ENCODE data around the gene HOXA6.
A peak's percentile ranks its signal among the peaks of the same experiment; 100 is the strongest.

Gene HOXA6

DNA sequence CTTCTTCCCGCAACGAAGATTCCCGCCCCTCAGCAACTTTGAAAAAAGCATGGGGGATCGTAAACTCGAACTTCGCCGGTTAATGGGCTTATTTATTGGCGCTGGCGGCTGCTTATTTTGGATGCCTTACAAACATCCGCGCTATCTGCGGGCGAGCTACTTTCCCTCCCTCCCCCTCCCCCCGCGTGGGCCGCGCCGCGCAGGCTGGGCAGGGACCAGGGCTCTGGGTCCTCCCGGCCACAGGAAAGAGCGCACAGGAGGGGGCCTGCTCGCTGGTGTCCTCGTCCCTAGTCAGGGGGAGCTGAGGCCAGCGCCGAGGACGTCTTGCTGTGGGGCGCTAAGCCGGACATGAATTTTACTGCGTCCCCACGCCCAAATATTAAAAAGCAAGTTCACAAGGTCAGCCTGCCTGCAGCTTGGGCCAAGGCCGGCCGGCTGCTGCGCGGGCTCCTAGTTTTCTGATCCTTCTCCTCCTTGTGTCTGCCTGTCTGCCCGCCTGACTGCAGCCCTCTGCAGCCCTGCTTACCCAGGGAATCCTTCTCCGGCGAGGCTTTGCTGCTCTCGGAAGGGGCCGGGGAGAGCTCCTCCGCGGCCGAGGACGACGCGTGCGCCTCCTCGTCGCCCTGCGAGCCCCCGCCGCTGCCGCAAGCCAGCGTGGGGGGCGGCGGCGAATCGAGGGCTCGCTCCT is 25.4 kb upstream of the HOXA6 start:
- DNase-seq (ENCODE audit: low spot score): peak; percentile 69

DNA sequence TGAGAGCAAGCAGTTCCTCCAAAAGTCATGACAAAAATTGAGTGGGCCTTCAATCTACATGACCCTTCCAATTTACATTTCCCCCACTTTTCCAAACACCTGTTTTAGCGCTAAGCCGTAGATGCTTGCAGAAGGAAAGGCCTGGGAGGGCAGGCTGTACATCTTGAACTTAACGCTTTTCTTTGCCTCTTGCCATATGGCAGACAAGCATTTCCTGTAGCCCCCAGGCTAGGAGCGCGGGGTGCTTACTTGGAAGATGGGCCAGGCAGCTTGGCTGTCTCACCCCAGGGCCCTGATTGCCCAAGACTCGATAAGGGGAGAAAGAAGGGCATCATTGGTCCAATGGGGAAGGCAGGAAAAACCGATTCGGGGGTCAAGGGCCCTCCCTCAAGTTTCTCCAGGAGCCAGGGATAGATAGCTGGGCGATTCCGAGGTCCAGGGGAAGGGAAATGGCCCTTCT is 24.8 kb upstream of the HOXA6 start:
- DNase-seq (ENCODE audit: low spot score): peak; percentile 70

DNA sequence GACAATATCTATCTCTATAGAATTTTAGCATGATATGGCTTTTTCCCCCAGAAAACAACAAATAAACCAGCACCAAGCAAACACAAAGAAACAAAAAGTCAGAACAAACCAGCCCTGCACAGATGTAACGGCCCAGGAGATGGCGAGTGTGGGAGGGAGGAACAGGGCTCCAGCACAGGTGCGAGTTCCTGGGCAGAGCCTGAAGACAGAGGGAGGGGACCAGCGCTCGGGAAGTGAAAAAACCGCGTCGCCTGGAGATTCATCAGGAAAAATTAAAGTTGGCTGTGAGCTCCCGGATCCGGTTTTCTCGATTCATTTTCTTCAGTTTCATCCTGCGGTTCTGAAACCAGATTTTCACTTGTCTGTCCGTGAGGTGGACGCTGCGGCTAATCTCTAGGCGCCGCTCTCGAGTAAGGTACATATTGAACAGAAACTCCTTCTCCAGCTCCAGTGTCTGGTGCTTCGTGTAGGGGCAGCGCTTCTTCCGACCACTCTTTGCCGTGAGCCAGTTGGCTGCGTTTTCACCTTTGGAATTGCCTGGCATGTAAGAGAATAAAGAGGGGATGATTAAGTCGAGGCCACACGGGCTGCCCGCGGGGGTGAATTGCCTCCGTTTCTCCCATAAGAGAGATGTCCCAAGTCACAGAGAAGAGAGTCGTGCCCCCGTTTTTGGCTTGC is 24.2 kb upstream of the HOXA6 start:
- DNase-seq (ENCODE audit: low spot score): peak; percentile 69

DNA sequence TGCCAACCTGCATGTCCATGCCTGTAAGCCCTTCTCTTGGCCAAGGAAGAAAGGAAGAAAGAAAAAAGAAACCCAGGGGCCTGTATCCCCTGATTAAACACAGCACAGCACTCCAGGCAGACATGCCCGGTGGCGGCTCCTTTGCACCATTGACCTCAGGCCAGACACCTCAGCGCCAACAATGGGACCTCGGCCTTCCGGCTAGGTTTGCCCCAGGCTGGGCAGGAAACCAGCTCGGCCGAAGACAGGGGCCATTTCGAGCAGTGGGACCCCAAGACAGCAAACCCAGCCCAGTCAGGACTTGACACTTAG is 23.7 kb upstream of the HOXA6 start:
- peak; percentile 71 for DNase-seq (ENCODE audit: low spot score)

DNA sequence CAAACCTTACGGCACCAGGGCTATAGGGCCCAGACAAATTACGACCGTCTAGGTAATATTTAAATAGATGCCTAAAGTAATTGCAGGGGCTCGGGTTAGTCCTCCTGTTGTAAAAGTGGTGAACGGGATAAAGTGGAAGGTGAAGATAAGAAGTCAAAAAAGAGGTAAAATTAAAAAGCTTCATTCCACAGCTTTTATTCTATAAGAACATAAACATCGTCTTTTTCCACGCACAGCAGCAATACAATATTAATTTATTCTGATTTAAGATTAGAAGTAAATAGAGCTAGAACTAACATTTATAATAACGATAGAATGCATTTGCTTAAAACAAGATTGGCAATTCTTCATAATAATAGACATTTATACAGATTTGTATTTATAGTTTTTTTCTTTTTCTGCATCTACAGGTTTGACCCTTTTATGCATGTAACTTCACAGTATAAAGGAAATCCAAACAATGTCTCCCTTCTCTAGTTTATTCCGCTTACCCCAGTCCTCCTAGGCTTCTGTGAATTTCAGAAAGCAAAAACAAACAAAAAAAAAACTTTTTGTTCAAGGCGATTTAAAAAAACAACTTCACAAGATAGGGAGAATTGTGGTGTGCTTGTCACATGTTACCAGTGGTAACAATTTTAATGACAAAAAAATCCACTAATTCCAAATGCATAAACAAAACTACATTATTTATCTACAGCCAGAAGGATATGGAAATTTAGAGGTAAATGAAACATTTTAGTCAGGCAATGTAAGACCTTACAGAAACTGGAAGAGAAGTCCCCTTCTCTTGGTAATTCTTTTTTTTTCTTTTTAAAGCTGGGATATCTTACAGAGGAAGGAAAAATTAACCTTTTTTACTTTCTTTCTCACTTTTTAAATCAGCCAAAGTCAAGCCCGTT is 23.1 kb upstream of the HOXA6 start:
- peak; percentile 42 for DNase-seq (ENCODE audit: low spot score)

DNA sequence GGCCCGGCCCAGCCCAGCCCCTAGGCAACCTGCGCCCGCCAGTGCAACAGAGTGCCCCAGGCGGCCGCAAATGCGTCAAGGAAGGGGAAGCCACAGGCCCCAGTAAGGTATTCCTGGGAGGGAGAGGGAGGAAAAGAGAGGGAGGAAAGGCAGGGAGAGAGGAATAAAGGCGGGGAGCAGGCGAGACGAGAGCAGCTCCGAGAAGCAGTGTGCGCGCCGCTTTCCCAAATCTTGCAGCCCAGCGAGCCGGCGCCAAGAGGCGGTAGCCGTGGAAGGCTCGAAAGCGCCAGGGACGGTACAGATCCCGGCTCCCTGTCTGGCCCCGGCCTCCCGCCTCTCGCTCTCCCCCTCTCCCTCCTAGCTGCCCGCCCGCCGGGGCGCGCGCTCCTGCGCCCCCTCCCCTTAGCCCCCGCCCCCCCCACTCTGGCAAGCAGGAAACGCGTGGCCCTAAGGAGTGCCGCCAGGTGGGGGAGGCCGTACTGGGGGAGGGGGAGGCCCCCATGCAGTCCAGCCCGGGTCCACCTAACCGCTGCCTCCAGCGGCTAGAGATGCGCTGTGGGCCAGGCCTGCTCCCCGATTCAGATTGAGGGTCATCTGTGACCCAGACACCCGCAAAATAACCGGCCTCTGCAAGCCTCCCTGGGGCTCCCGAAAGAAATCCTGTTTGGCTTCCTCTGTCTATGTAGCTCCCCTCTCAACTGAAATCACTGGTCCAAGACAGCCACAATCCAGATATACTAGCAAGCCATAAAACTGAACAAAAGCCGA is 22.3 kb upstream of the HOXA6 start:
- DNase-seq (ENCODE audit: low spot score): peak; percentile 74

DNA sequence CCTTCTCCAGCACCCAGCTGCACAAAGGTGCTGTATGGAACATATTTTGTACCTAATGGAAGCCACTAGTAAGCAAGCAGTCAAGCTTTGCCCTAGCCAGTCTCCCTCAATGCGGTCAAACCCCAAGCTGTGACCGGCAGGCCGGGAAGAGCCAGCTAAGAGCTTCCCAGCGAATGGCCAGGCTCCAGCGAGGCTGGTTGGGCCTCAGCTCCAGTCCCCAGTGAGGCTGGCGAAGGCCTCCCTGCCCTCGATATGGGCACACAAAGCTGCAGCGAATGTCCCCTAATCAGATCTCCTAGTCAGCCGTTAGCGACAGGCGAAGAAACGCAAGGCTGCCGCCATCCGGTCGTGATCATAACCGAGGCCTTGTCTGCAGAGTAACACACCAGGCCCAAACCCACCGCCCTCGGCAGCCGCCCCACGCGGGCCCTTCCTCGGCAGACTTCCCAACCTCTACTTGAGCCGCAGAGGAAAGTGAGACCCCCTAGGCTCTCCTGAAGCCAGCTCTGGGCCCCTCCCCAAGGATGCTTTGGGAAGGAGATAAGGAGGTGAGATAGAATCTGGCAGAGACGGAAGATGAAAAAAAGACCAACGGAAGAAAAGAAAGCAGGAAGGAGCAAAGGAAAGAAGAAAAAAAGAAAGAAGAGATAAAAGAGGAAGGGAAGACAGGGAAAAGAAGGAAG is 20.8 kb upstream of the HOXA6 start:
- peak; percentile 76 for DNase-seq (ENCODE audit: low spot score)

DNA sequence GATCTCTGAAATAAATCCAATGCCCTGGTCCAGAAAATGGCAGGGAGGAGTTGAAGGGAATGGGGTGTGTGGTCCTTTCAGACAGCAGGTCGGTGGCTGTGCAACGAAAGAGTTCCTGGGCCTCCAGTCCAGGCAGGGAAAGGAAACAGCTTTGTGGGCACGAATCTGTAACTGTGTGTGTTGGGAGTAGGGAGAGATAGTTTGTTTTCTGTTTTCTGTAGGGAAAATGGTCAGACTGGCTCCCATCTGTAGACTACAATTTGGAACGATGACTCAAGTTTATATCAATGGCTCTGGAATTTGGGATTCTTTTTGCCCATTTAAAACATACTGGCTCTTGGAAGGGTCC is 20.3 kb upstream of the HOXA6 start:
- DNase-seq (ENCODE audit: low spot score): peak; percentile 72

DNA sequence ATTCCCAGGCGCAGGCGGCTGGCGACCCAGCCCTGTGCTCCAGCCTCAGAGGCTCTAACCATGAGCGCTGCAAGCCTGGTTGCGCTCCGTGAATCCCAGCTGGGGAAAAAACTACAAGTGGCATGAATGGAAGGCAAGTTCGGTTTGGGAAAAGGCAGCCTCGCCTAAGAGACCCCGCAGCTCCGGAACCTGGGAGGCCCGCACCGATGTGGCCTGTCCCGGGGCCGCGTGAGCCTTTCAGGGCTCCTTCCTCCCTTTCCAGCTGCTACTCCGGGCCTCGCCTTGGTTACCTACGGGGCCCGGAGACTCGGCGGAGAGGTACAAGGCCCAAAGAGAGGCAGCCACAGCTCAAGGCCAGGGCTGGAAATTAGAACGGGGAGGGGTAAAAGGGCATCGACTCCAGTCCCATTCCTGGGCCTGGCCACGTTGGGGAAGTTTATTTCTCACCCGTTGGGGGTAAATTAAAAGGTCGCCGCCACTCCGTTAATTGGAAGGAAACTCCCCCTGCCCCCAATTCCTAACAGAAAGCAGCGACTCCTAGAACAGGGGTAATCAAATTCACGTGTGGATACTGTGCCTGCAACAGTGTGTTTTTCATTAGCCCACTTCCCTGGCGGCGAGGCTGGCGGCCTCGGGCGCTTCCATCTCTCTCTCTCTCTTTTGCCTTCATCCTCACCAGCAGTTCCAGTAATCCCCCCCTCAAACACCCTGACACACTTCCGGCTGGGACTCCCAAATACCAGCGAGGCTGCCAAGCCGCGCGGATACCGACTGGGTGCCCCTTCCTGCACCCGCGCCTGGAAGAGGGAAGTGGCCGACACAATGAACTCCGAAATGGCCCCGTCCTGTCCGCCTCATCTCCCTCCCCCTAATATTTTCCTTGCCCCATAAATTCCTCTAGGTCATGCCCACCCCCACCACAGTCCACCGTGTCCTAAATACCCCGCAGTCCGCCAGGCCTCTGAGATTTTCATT is 19.2 kb upstream of the HOXA6 start:
- DNase-seq (ENCODE audit: low spot score): peak; percentile 89

DNA sequence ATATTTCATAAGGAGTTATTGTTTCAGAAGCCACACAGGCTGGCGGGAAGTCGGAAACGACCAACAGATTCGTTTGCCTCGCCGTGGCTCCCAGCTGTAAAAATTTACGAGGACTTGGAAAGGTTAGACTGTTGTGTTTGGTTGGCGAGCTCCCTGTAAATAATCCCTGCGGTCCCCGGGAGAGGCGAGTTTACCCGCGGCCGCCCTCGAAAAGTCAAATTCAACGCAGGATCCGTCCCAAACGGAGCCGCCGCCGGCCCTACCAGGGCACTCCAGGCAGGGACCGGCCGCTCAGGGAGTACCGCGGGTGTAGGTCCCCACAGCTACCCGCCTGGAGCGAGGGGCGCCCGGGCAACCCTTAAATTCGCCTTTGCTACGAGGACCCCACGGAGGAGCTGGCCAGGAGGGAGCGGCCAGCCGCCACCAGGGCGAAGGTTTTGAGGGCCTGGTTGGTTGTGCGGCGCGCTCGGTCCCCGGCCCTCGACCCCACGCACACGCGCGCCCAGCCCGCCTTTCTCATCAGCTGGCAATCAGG is 18.5 kb upstream of the HOXA6 start:
- DNase-seq (ENCODE audit: low spot score): peak; percentile 34

DNA sequence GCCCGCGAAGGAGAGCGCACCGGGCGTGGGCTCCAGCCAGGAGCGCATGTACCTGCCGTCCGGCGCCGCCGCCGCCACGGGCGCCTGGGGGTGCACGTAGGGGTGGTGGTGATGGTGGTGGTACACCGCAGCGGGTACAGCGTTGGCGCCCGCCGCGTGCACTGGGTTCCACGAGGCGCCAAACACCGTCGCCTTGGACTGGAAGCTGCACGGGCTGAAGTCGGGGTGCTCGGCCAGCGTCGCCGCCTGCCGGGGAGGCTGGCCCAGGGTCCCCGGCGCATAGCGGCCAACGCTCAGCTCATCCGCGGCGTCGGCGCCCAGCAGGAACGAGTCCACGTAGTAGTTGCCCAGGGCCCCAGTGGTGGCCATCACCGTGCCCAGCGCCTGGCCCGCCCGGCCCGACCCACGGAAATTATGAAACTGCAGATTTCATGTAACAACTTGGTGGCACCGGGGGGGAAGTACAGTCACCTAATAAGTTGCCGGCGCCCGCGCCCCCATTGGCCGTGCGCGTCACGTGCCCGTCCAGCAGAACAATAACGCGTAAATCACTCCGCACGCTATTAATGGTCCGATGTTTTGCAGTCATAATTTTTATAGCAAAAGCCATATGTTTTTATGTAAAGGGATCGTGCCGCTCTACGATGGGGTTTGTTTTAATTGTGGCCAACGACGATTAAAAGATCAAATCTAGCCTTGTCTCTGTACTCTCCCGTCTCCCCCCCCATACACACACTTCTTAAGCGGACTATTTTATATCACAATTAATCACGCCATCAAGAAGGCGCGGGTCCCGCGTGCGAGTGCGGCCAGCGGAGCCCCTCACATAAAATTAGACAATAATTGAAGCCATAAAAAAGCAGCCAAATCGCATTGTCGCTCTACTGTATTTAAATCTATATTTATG is 17.8 kb upstream of the HOXA6 start, which contains the start of gene HOXA9:
TSS of gene HOXA9 (minus strand) at position 449 of the 907 bp plus-strand sequence. CDS start at position 369, 80 bp downstream.
- DNase-seq (ENCODE audit: low spot score): peak; percentile 97

DNA sequence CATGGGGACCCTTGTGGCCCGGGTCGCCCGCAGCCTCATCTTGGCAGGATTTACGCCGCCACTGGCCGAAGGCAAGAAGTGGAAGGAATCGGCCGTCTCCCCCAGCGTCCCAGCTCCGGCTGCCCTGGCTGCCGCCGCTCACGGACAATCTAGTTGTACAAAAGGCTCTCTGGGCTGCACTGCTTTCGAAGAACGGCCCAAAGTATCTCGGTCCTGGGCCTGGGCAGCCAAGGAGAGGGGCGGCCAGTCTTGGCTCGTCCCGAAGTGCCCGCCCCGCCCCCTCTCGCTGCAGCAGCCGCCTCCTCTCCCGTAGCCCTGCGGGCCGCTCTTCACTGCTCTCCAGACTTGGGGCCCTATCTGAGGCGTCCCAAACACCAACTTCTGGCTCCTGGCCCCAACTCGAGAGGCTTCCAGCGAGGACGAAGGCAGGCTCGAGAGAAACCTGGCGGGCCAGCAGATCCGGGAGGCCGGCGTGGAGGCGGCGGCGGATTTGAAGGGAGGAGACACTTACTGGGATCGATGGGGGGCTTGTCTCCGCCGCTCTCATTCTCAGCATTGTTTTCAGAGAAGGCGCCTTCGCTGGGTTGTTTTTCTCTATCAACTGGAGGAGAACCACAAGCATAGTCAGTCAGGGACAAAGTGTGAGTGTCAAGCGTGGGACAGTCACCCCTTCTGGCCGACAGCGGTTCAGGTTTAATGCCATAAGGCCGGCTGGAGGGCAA is 17.0 kb upstream of the HOXA6 start:
- DNase-seq (ENCODE audit: low spot score): peak; percentile 63

DNA sequence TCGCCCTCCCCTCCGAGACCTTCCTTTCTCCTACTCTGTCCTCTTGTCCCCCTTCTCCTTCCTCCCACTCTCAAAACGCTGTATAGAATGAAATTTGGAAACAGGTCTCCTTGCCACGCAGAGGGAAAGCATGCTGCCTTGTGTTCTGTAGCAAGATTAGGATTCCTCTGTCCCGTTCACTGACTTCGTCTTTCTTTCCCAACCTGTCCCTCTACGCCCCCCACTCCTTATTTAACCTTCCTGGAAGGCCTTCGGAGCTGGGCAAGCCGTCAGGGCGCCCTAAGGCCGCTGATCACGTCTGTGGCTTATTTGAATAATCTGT is 16.4 kb upstream of the HOXA6 start:
- peak; percentile 51 for DNase-seq (ENCODE audit: low spot score)

DNA sequence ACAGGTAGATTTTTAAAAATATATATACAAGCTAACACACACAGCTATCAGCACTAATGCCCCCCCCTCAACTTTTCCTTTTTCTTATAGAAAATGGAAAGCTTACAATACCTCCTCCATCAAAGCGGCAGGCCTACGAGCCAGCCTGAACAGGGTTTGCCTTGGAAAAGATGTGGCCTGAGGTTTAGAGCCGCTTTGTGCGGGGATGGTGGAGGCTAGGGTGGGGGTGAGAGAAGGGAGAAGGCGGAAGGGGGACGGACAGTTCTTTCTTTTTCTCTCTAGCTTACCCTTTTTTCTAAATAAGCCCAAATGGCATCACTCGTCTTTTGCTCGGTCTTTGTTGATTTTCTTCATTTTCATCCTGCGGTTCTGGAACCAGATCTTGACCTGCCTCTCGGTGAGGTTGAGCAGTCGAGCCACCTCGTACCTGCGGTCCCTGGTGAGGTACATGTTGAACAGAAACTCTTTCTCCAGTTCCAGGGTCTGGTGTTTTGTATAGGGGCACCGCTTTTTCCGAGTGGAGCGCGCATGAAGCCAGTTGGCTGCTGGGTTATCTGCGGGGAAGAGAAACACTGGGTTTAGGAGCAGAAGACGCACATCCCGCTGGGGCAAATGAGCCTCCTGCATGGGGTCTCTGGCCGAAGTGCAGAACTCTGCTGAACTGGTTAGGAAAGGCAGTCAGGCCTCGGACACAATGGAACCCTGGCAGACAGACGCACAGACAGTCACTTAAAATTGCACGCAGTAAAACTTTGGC is 15.9 kb upstream of the HOXA6 start:
- DNase-seq (ENCODE audit: low spot score): peak; percentile 41

DNA sequence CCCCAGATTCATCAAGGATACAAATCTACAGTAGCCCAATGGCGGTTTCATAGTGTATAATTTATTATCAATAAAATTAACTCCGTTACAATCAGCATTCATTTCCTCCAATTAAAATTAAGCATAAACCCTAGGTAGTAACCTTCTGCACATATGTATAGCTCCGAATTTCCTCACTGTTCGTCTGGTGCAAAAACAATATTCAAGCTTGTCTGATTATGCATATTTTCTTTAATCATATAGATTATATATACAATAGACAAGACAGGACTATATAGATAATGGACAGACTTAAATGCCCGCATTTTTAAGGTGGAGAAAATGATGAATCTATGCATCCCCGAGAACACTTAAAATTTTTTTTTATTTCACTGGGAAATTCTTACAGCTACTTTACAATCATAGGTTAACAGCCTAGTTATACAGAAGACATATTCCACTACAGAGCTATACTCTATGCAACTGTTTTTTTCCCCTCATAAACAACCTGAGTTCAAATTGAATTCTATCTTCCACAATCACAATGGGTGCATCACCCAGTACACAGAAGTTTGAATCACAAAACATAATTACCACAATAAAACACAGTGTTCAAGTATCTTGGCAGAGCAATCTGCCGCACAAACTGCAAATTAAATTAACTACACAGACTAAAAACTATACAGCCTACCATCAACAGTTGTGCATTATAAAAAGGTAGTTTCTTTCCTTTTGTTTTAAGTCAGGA is 15.2 kb upstream of the HOXA6 start:
- DNase-seq (ENCODE audit: low spot score): peak; percentile 66

DNA sequence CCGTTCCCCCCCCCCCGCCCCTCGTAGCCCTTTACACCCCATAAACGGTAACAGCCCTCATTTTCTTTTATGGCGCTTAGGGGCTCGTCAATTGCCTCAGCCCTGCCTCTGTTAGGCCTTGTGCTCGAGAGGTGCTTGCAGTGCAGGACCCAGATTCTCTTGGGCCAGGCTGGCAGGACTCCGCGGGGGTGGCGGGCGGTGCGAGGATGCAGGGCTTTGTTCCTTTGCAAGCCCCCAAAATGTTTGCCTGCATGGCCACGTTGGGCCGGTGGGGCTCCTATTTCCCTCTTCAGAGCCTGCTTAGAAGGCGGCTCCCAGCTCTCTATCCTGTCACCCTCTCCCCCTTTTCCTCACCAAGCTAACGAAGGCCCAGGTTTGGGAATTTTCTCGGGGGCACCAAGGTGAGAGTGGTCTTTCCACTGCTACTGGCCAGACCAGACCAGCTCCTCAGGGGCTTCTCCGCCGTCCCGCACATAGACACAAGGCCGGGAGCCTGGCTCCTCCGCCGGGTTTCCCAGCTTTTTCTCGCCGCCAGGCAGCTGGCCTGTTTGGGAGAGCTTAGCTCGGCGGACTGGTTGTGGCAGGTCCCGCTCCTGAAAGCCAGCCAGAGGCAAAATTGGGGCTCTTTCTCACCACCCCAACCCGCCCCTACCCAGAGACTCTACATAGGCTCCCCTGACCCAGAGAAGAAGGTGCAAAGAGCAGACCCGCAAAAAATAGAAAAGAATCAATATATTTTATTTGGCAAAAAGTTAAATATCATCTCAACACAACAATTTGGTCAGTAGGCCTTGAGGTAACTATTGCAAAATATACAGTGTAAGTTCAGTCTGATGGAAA is 14.4 kb upstream of the HOXA6 start:
- peak; percentile 57 for DNase-seq (ENCODE audit: low spot score)

Measured in RKO (cell line).